HL-60 (cell line): ENCODE results near the gene NPHP4.

ENCODE experiments used
- DNase-seq, 2 experiments: peaks; one replicate each; pipeline ENCODE4 v3.0.0-alpha.2; 2010 to 2020; ENCODE audit warnings: low read depth in 1 of 2, low spot score in 1 of 2
- H3K27ac ChIP-seq: fragments of 250-450 bp; sonication (Bioruptor Pico); replicated peaks from 2 replicates; pipeline ENCODE4 v1.5.1; 2020; ENCODE audit warnings: mild to moderate bottlenecking, moderate library complexity
- H3K27me3 ChIP-seq: fragments of 250-450 bp; sonication (Bioruptor Pico); 2 replicates; pipeline ENCODE4 v1.5.1; 2021; ENCODE audit warnings: mild to moderate bottlenecking, moderate library complexity; ENCODE audit not compliant: insufficient read depth, poor library complexity, severe bottlenecking
- H3K4me3 ChIP-seq: replicated peaks from 2 replicates; pipeline ENCODE4 v1.5.1; 2011; ENCODE audit warnings: mild to moderate bottlenecking, control low read depth, low read length; ENCODE audit not compliant: insufficient read depth
- CTCF ChIP-seq: IDR thresholded peaks from one replicate; pipeline ENCODE4 v1.5.1; 2011; ENCODE audit warnings: low read length, control low read depth, inconsistent platforms; ENCODE audit not compliant: insufficient read depth
- GABPA ChIP-seq: IDR thresholded peaks from 2 replicates; pipeline ENCODE4 v1.6.1; 2012; ENCODE audit warnings: low read depth
- POLR2AphosphoS5 ChIP-seq: IDR thresholded peaks from 2 replicates; pipeline ENCODE4 v1.6.1; 2012; ENCODE audit warnings: low read depth
- REST ChIP-seq: IDR thresholded peaks from 2 replicates; pipeline ENCODE4 v1.6.1; 2012; ENCODE audit warnings: low read depth; ENCODE audit not compliant: insufficient replicate concordance
- SPI1 ChIP-seq: IDR thresholded peaks from 2 replicates; pipeline ENCODE4 v1.6.1; 2012; ENCODE audit warnings: low read depth, mild to moderate bottlenecking, borderline replicate concordance

Gene NPHP4

GRCh38 chr1:5982868-5983267 is 9.4 kb downstream of the NPHP4 start:
- Histone ChIP-seq H3K27me3 (no peaks in the 10 kb centered on the region), H3K4me3 (no peak overlapping the region), H3K27ac (no peak overlapping the region)
- no peak for DNase-seq
- no peak for TF ChIP-seq SPI1
- no peak for TF ChIP-seq POLR2AphosphoS5
- no peak for TF ChIP-seq GABPA
- TF ChIP-seq REST = no peak
- TF ChIP-seq CTCF = no peak

GRCh38 chr1:5982276-5982675 is 9.9 kb downstream of the NPHP4 start:
- peak in 1 of 2 experiments; percentile 11 for DNase-seq
- H3K27ac ChIP-seq = no peak overlapping the region
- no peak overlapping the region for H3K4me3 ChIP-seq
- TF ChIP-seq POLR2AphosphoS5 (no peak), CTCF (no peak)
- H3K27me3 ChIP-seq = no peaks in the 10 kb centered on the region

- H3K27me3 ChIP-seq = no peaks in the 10 kb centered on the region
- no peak overlapping the region for H3K27ac ChIP-seq
- TF ChIP-seq GABPA = no peak
- TF ChIP-seq SPI1 = no peak
- TF ChIP-seq CTCF = no peak
- no peak for TF ChIP-seq POLR2AphosphoS5
- no peak for TF ChIP-seq REST
- DNase-seq = no peak
- H3K4me3 ChIP-seq = no peak overlapping the region
Observed at GRCh38 chr1:5981009-5981380, 11.2 kb downstream of the NPHP4 start.

- H3K27me3 ChIP-seq = no peaks in the 10 kb centered on the region
- peak; percentile 28 to 36 for DNase-seq
- H3K4me3 ChIP-seq = no peak overlapping the region
- H3K27ac ChIP-seq = no peak overlapping the region
- TF ChIP-seq SPI1 = no peak
Observed at GRCh38 chr1:5980314-5981008, 11.8 kb downstream of the NPHP4 start.
